H1 (cell line): ENCODE results near the gene ODF4.

Experiments
- BACH1 ChIP-seq: IDR thresholded peaks from 2 replicates; pipeline ENCODE4 v1.6.1; 2012; ENCODE audit warnings: low read length, improper control_type of control experiment
- CBX5 ChIP-seq: fragments of 300-800, 300-1000 bp; sonication (generic); IDR thresholded peaks from 2 replicates; pipeline ENCODE4 v1.7.1; 2016; ENCODE audit warnings: antibody characterized with exemption, low read length, low read depth
- EZH2 ChIP-seq: fragments of 200-600 bp; sonication (generic); IDR thresholded peaks from 2 replicates; pipeline ENCODE4 v1.7.1; 2012; ENCODE audit warnings: low read depth, mild to moderate bottlenecking, moderate library complexity, low read length, inconsistent platforms; ENCODE audit not compliant: severe bottlenecking
- JUND ChIP-seq: IDR thresholded peaks from 2 replicates; pipeline ENCODE4 v1.6.1; 2011; ENCODE audit warnings: mild to moderate bottlenecking, improper control_type of control experiment, low read length
- POLR2A ChIP-seq, 2 experiments: IDR thresholded peaks; 1 replicate in 1 of 2; 2 replicates in 1 of 2; pipeline ENCODE4 v1.6.1; 2011; ENCODE audit warnings: low read depth in 2 of 2, low read length in 2 of 2, mild to moderate bottlenecking in 2 of 2; ENCODE audit errors: control extremely low read depth in 1 of 2
- TAF1 ChIP-seq: IDR thresholded peaks from 2 replicates; pipeline ENCODE4 v1.6.1; 2011; ENCODE audit warnings: mild to moderate bottlenecking, low read depth, low read length
- TCF12 ChIP-seq: IDR thresholded peaks from 2 replicates; pipeline ENCODE4 v1.6.1; 2011; ENCODE audit warnings: low read depth, mild to moderate bottlenecking, low read length
- TF ChIP-seq, protein P1 (sequence below), 3 experiments: IDR thresholded peaks; 1 replicate in 2 of 3; 2 replicates in 1 of 3; pipeline versions ENCODE4 v1.5.1 to v1.6.1; 2011; ENCODE audit warnings: low read length in 3 of 3, mild to moderate bottlenecking in 3 of 3, inconsistent platforms in 2 of 3, low read depth in 1 of 3, moderate library complexity in 1 of 3; ENCODE audit not compliant: insufficient read depth in 1 of 3; ENCODE audit errors: control extremely low read depth in 1 of 3
- TF ChIP-seq, protein P2 (sequence below): IDR thresholded peaks from 2 replicates; pipeline ENCODE4 v1.6.1; 2012; ENCODE audit warnings: inconsistent platforms

DNA sequence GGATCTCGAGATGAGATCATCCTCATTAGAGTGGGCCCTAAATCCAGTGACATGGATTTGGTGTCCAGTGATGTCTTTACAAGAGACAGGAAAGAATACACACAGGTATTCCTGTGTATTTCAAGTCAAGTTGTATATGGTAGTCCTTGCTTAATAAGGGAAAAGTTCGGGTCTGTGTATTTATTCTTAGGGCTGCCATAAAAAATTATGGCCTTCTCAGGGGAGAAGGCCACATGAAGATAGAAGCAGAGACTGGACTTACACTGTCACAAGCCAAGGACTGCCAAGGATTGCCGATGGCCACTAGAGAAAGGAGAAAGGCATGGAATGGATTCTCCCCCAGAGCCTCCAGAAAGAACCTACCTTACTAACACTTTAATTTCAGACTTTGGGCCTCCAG lies 28.6 kb downstream of the ODF4 start:
- TF ChIP-seq, protein P1, sequence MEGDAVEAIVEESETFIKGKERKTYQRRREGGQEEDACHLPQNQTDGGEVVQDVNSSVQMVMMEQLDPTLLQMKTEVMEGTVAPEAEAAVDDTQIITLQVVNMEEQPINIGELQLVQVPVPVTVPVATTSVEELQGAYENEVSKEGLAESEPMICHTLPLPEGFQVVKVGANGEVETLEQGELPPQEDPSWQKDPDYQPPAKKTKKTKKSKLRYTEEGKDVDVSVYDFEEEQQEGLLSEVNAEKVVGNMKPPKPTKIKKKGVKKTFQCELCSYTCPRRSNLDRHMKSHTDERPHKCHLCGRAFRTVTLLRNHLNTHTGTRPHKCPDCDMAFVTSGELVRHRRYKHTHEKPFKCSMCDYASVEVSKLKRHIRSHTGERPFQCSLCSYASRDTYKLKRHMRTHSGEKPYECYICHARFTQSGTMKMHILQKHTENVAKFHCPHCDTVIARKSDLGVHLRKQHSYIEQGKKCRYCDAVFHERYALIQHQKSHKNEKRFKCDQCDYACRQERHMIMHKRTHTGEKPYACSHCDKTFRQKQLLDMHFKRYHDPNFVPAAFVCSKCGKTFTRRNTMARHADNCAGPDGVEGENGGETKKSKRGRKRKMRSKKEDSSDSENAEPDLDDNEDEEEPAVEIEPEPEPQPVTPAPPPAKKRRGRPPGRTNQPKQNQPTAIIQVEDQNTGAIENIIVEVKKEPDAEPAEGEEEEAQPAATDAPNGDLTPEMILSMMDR (IDR thresholded peaks at IDR 0.05; ENCODE audit: control extremely low read depth in 1 of 3, insufficient read depth in 1 of 3, low read depth in 1 of 3, low read length in 3 of 3), result no peak
- no peak for TF ChIP-seq TAF1
- TF ChIP-seq, protein P2, sequence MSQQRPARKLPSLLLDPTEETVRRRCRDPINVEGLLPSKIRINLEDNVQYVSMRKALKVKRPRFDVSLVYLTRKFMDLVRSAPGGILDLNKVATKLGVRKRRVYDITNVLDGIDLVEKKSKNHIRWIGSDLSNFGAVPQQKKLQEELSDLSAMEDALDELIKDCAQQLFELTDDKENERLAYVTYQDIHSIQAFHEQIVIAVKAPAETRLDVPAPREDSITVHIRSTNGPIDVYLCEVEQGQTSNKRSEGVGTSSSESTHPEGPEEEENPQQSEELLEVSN, result no peak
- TF ChIP-seq TCF12, result no peak
- TF ChIP-seq JUND, result no peak
- no peak for TF ChIP-seq EZH2
- no peak for TF ChIP-seq BACH1
- no peak for TF ChIP-seq POLR2A (IDR thresholded peaks at IDR 0.05; ENCODE audit: control extremely low read depth in 1 of 2, low read depth in 2 of 2, low read length in 2 of 2)
- TF ChIP-seq CBX5, result no peak
